HPDE6-E6E7 (cell line): ENCODE measurements around the gene TNFRSF4.
"Not testable (repeated sequence)": the region's sequence is repeated elsewhere in the genome, so short reads cannot be mapped to it uniquely, and the experiment has no call there.

Experiments used
- DNase-seq: peaks from one replicate; pipeline ENCODE4 v3.0.0; 2011; ENCODE audit warnings: missing footprints; ENCODE audit errors: extremely low spot score

Gene TNFRSF4

GRCh38 chr1:1213345-1214265, at the start of gene TNFRSF4:
Gene TNFRSF4, minus strand, starts transcription at chr1:1214153. Its CDS starts 26 bp downstream, at chr1:1214127.
- no peak for DNase-seq

GRCh38 chr1:1262758-1263157, 48.8 kb upstream of the TNFRSF4 start:
- no peak for DNase-seq

- no peak for DNase-seq
These were observed 48.1 kb upstream of the TNFRSF4 start for GRCh38 chr1:1262071-1262470.

- no peak for DNase-seq
These were observed 47.0 kb upstream of the TNFRSF4 start for GRCh38 chr1:1260843-1261560.

GRCh38 chr1:1259951-1260600, 46.1 kb upstream of the TNFRSF4 start:
- DNase-seq: no peak

GRCh38 chr1:1259540-1259939, 45.6 kb upstream of the TNFRSF4 start:
- DNase-seq: no peak

GRCh38 chr1:1259119-1259488, 45.2 kb upstream of the TNFRSF4 start:
- no peak for DNase-seq

- no peak for DNase-seq
These were observed 43.3 kb upstream of the TNFRSF4 start for GRCh38 chr1:1256956-1257871.

- no peak for DNase-seq
These were observed 41.7 kb upstream of the TNFRSF4 start for GRCh38 chr1:1255611-1256010.

GRCh38 chr1:1255078-1255477, 41.1 kb upstream of the TNFRSF4 start:
- DNase-seq: no peak

- DNase-seq: no peak
These were observed 40.7 kb upstream of the TNFRSF4 start for GRCh38 chr1:1254667-1254998.

- DNase-seq: no peak
These were observed 40.2 kb upstream of the TNFRSF4 start for GRCh38 chr1:1253972-1254666.

- no peak for DNase-seq
These were observed 39.4 kb upstream of the TNFRSF4 start for GRCh38 chr1:1253314-1253713.

- peak; percentile 95 for DNase-seq
These were observed 36.9 kb upstream of the TNFRSF4 start for GRCh38 chr1:1250786-1251284.

- DNase-seq: not testable (repeated sequence)
These were observed 34.3 kb upstream of the TNFRSF4 start for GRCh38 chr1:1248009-1248913.

GRCh38 chr1:1247341-1247913, 33.5 kb upstream of the TNFRSF4 start:
- no peak for DNase-seq

GRCh38 chr1:1246577-1247340, 32.8 kb upstream of the TNFRSF4 start, which contains the start of gene C1QTNF12:
Gene C1QTNF12, minus strand, starts transcription at chr1:1246722. Its CDS starts 32 bp downstream, at chr1:1246690.
- DNase-seq: no peak

- no peak for DNase-seq
These were observed 32.0 kb upstream of the TNFRSF4 start for GRCh38 chr1:1245817-1246576.
